A549 (cell line): ENCODE measurements around the gene UBE2U. TPM values are rescaled to one million over a fixed set of nuclear protein-coding genes. Genes with fewer than 3 reads are reported as not detected.
A peak's percentile ranks its signal among the peaks of the same experiment; 100 is the strongest.

Experiments used
- ATAC-seq, 2 experiments: fragments of 200-7000 bp in 1 of 2; fragments of >200 bp in 1 of 2; cut with Nextera tagmentation in 1 of 2; cut with Tn5 transposase in 1 of 2; 3 replicates each; pipeline versions ENCODE4 v1.8.0 to v1.9.1; 2018 to 2020; ENCODE audit warnings: mild to moderate bottlenecking in 1 of 2, moderate library complexity in 1 of 2
- CTCF ChIA-PET: fragments of 300-600 bp; sonication (Branson Sonifier 250); formaldehyde crosslinking; extraction: SDS; loops from one replicate; lab custom pipeline; 2021; ENCODE audit warnings: antibody characterized with exemption, inconsistent platforms; lab: Yijun Ruan, JAX
- POLR2A ChIA-PET: fragments of 350-600 bp; formaldehyde crosslinking; extraction: SDS; loops from one replicate; lab custom pipeline; 2021; ENCODE audit warnings: antibody characterized with exemption, inconsistent platforms; lab: Yijun Ruan, JAX
- DNase-seq, 2 experiments: peaks; one replicate each; pipeline versions ENCODE4 v3.0.0 to v3.0.0-alpha.2; 2011 to 2016; ENCODE audit warnings: low read depth in 1 of 2, low spot score in 1 of 2
- FAIRE-seq: peaks from 2 replicates; lab custom pipeline; 2011; peaks lifted over from hg19 to GRCh38; lab: Jason Lieb, UNC
- H3K27ac ChIP-seq, 2 experiments: fragments of >200 bp; sonication (Bioruptor Twin); formaldehyde crosslinking; 3 replicates each; pipeline ENCODE4 v1.5.1; 2016 to 2017
- H3K4me1 ChIP-seq: fragments of >200 bp; sonication (Bioruptor Twin); formaldehyde crosslinking; 3 replicates; pipeline ENCODE4 v1.6.1; 2016
- H3K4me2 ChIP-seq: fragments of >200 bp; sonication (Bioruptor Twin); formaldehyde crosslinking; 3 replicates; pipeline ENCODE4 v1.6.1; 2016
- H3K4me3 ChIP-seq: fragments of >200 bp; sonication (Bioruptor Twin); formaldehyde crosslinking; 3 replicates; pipeline ENCODE4 v1.5.1; 2016
- H3K9me3 ChIP-seq: fragments of >200 bp; sonication (Bioruptor Twin); formaldehyde crosslinking; 3 replicates; pipeline ENCODE4 v1.6.1; 2016
- CBX2 ChIP-seq: fragments of 200-600 bp; sonication (generic); IDR thresholded peaks from 2 replicates; pipeline ENCODE4 v1.6.1; 2016; ENCODE audit warnings: low read depth, mild to moderate bottlenecking, borderline replicate concordance
- CEBPB ChIP-seq, 2 experiments: fragments of >200 bp in 1 of 2; sonication (Bioruptor Twin) in 1 of 2; formaldehyde crosslinking in 1 of 2; IDR thresholded peaks; 2 replicates each; pipeline ENCODE4 v1.6.1; 2012 to 2016
- CHD2 ChIP-seq: fragments of 150-350 bp; IDR thresholded peaks from 2 replicates; pipeline ENCODE4 v1.6.1; 2014; ENCODE audit warnings: low read length; ENCODE audit not compliant: partially characterized antibody
- EHMT2 ChIP-seq: fragments of 200-600 bp; sonication (generic); IDR thresholded peaks from 2 replicates; pipeline ENCODE4 v1.6.1; 2016; ENCODE audit warnings: antibody characterized with exemption, low read depth, mild to moderate bottlenecking, moderate library complexity
- FOSB ChIP-seq: fragments of 250-450 bp; sonication (Bioruptor Pico); IDR thresholded peaks from 2 replicates; pipeline ENCODE4 v1.5.0; 2020; ENCODE audit warnings: mild to moderate bottlenecking, moderate library complexity
- FOXS1 ChIP-seq: fragments of 250-450 bp; sonication (Bioruptor Pico); IDR thresholded peaks from 2 replicates; pipeline ENCODE4 v1.5.0; 2020; ENCODE audit warnings: mild to moderate bottlenecking, moderate library complexity
- GATA3 ChIP-seq: IDR thresholded peaks from 2 replicates; pipeline ENCODE4 v1.6.1; 2012; ENCODE audit warnings: borderline replicate concordance
- HDAC2 ChIP-seq: fragments of 200-600 bp; sonication (generic); IDR thresholded peaks from 2 replicates; pipeline ENCODE4 v1.6.1; 2016
- HOXA7 ChIP-seq: fragments of 250-450 bp; sonication (Bioruptor Pico); IDR thresholded peaks from 2 replicates; pipeline ENCODE4 v1.5.0; 2020; ENCODE audit warnings: mild to moderate bottlenecking, moderate library complexity
- HOXB5 ChIP-seq: fragments of 250-450 bp; sonication (Bioruptor Pico); IDR thresholded peaks from 2 replicates; pipeline ENCODE4 v1.5.0; 2020; ENCODE audit warnings: mild to moderate bottlenecking, moderate library complexity
- JUN ChIP-seq, 2 experiments: fragments of >200 bp; sonication (Bioruptor Twin); formaldehyde crosslinking; IDR thresholded peaks; 2 replicates in 1 of 2; 3 replicates in 1 of 2; pipeline ENCODE4 v1.6.1; 2016 to 2017
- JUNB ChIP-seq: fragments of >200 bp; sonication (Bioruptor Twin); formaldehyde crosslinking; IDR thresholded peaks from 2 replicates; pipeline ENCODE4 v1.6.1; 2016
- KDM1A ChIP-seq: fragments of 200-600 bp; sonication (generic); IDR thresholded peaks from 2 replicates; pipeline ENCODE4 v1.6.1; 2016; ENCODE audit warnings: low read depth, mild to moderate bottlenecking
- MAFK ChIP-seq: fragments of 450-650 bp; IDR thresholded peaks from 2 replicates; pipeline ENCODE4 v1.6.1; 2014; ENCODE audit not compliant: partially characterized antibody
- NFE2L2 ChIP-seq: fragments of 150-350 bp; conservative IDR thresholded peaks from 2 replicates; pipeline ENCODE4 v1.6.1; 2014; ENCODE audit warnings: low read length
- RCOR1 ChIP-seq: fragments of 150-350 bp; IDR thresholded peaks from 2 replicates; pipeline ENCODE4 v1.6.1; 2014; ENCODE audit warnings: antibody characterized with exemption, low read length, low read depth
- SMC3 ChIP-seq: fragments of >200 bp; sonication (Bioruptor Twin); formaldehyde crosslinking; IDR thresholded peaks from 3 replicates; pipeline ENCODE4 v1.6.1; 2018; ENCODE audit warnings: inconsistent platforms
- ZFP36 ChIP-seq: fragments of 450-650 bp; IDR thresholded peaks from 2 replicates; pipeline ENCODE4 v1.6.1; 2014; ENCODE audit warnings: borderline replicate concordance; ENCODE audit not compliant: partially characterized antibody
- ZNF302 ChIP-seq: fragments of 250-450 bp; sonication (Bioruptor Pico); IDR thresholded peaks from 2 replicates; pipeline ENCODE4 v1.9.0; 2021; ENCODE audit warnings: inconsistent platforms, mild to moderate bottlenecking, moderate library complexity
- ZSCAN20 ChIP-seq: fragments of 250-450 bp; sonication (Bioruptor Pico); IDR thresholded peaks from 2 replicates; pipeline ENCODE4 v1.8.0; 2022; ENCODE audit warnings: mild to moderate bottlenecking, moderate library complexity
- WGBS: methylation state at CpG from one replicate; pipeline ENCODE4 v1.1.6; 2017; ENCODE audit errors: missing lambda C conversion rate; 5-methylcytosine and 5-hydroxymethylcytosine counted together
- polyA plus RNA-seq, 4 experiments: library from polyadenylated mRNA; depleted of rRNA in 3 of 4; stranded (reverse); fragments of >200 nt; fragmentation: RNase III in 1 of 4; extraction: RNeasy Plus Mini Kit Qiagen cat#74134 plus additional on column Dnase treatment in 1 of 4; gene quantifications; 2 replicates in 3 of 4; 3 replicates in 1 of 4; pipeline ENCODE4 v1.2.3, GENCODE V29; 2011 to 2017
- TF ChIP-seq, protein P1 (sequence below): fragments of 450-650 bp; IDR thresholded peaks from 2 replicates; pipeline ENCODE4 v1.6.1; 2014; ENCODE audit warnings: antibody characterized with exemption
- TF ChIP-seq, protein P2 (sequence below): IDR thresholded peaks from 2 replicates; pipeline ENCODE4 v1.6.1; 2012; ENCODE audit warnings: low read depth, borderline replicate concordance
- TF ChIP-seq, protein P3 (sequence below): fragments of 200-600 bp; sonication (generic); IDR thresholded peaks from 2 replicates; pipeline ENCODE4 v1.6.1; 2016; ENCODE audit warnings: antibody characterized with exemption, mild to moderate bottlenecking, moderate library complexity
- TF ChIP-seq, protein P4 (sequence below): IDR thresholded peaks from 2 replicates; pipeline ENCODE4 v1.6.1; 2012
- TF ChIP-seq, protein P5 (sequence below): IDR thresholded peaks from 2 replicates; pipeline ENCODE4 v1.6.1; 2012

UBE2U gene
- polyA plus RNA-seq, 2 of the 4 experiments (the other 2 are of a cell fraction): not detected

DNA sequence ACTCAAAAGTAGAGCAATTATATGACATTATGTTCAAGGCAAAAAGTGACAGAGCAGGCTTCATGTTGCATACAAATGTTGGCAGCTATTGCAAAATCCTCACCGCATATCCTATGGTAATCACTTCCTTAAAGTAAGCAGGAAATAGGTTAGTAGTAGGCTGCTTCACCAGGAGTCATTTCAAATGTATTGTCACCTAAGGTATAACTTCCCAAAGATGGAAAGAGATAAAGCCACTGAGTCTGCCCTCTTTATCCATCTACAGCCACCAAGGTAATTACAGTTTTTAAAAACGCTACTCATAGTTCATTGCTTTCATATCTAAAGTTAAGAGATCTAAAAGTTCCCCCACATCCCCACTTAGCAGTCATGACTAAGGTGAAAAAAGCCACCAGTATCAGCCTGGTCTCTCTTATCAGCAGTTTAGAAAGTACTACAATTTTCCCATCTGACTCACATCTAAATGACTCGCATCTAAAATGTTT, 31.6 kb upstream of the UBE2U start:
- no peak overlapping the region for H3K4me3 ChIP-seq
- FAIRE-seq: no peak
- ChIA-PET POLR2A (no interaction called here), CTCF (no interaction called here)
- H3K4me1 ChIP-seq: peaks cover 28% of the 10 kb centered on the region
- no peak for TF ChIP-seq CBX2
- no peak for TF ChIP-seq RCOR1
- no peak for TF ChIP-seq KDM1A
- TF ChIP-seq CEBPB (IDR thresholded peaks at IDR 0.05): peak; percentile 16 to 37; a peak in 2 of 4 replicates
- TF ChIP-seq CHD2: no peak
- no peak for TF ChIP-seq FOSB (CRISPR knock-in tag)
- TF ChIP-seq MAFK: peak; percentile 8
- TF ChIP-seq NFE2L2: no peak
- no peak for TF ChIP-seq JUN (IDR thresholded peaks at IDR 0.05)
- TF ChIP-seq, protein P1, sequence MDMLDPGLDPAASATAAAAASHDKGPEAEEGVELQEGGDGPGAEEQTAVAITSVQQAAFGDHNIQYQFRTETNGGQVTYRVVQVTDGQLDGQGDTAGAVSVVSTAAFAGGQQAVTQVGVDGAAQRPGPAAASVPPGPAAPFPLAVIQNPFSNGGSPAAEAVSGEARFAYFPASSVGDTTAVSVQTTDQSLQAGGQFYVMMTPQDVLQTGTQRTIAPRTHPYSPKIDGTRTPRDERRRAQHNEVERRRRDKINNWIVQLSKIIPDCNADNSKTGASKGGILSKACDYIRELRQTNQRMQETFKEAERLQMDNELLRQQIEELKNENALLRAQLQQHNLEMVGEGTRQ: no peak
- TF ChIP-seq, protein P2, sequence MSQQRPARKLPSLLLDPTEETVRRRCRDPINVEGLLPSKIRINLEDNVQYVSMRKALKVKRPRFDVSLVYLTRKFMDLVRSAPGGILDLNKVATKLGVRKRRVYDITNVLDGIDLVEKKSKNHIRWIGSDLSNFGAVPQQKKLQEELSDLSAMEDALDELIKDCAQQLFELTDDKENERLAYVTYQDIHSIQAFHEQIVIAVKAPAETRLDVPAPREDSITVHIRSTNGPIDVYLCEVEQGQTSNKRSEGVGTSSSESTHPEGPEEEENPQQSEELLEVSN: no peak
- peak; percentile 50 to 66; a peak in 4 of 6 replicates for ATAC-seq
- WGBS: 11% methylated on average over 3 of the region's 3 CpGs
- peak; percentile 4 to 20 for DNase-seq
- H3K9me3 ChIP-seq: peaks cover 3% of the 10 kb centered on the region; the same call in 1 of the 3 replicates
- H3K4me2 ChIP-seq: peak overlapping the region; percentile 55
- peak overlapping the region; percentile 48 to 66; a peak in 4 of 6 replicates for H3K27ac ChIP-seq

DNA sequence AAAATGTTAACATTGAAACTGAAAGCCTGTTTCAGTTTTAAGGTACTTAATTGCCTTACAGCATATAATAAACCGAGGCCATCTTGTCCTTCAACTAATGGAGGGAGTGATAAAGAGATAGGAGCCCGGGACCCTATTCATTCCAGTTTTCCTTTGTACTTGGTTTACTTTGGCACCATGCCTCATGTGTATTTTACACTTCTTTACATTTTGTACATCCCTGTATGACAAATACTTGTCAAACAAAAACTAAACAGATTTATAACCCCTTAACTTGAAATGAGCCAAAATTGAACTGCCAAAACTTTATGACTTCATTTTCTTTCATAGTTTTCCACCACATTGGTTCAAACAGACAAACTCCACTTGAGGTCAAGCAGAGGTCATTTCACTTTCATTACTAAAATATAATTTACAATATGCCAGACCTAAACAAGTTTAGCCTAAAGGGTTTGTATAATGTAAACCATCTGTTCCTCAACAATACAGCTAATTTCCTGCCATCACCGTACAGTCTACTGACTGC, 30.9 kb upstream of the UBE2U start:
- TF ChIP-seq GATA3 (peak; percentile 62; the same call in 1 of the 2 replicates), HOXA7 (CRISPR knock-in tag) (no peak), ZNF302 (no peak), CBX2 (no peak), JUNB (0 out of 2 replicates have a peak, but pooled peaks have one; percentile 16), ZFP36 (no peak), FOXS1 (peak; percentile 37; the same call in 1 of the 2 replicates)
- peak overlapping the region; percentile 55 for H3K4me2 ChIP-seq
- H3K9me3 ChIP-seq: peaks cover 3% of the 10 kb centered on the region; the same call in 1 of the 3 replicates
- H3K27ac ChIP-seq: peak overlapping the region; percentile 2 to 49; a peak in 4 of 6 replicates
- CTCF ChIA-PET: no interaction called here
- FAIRE-seq (no peak), ATAC-seq (peak in 1 of 2 experiments; percentile 40; a peak in 1 of 6 replicates), DNase-seq (peak in 1 of 2 experiments; percentile 22)
- POLR2A ChIA-PET: no interaction called here
- WGBS: 20% methylated on average over 3 of the region's 3 CpGs
- peaks cover 28% of the 10 kb centered on the region for H3K4me1 ChIP-seq
- no peak overlapping the region for H3K4me3 ChIP-seq

DNA sequence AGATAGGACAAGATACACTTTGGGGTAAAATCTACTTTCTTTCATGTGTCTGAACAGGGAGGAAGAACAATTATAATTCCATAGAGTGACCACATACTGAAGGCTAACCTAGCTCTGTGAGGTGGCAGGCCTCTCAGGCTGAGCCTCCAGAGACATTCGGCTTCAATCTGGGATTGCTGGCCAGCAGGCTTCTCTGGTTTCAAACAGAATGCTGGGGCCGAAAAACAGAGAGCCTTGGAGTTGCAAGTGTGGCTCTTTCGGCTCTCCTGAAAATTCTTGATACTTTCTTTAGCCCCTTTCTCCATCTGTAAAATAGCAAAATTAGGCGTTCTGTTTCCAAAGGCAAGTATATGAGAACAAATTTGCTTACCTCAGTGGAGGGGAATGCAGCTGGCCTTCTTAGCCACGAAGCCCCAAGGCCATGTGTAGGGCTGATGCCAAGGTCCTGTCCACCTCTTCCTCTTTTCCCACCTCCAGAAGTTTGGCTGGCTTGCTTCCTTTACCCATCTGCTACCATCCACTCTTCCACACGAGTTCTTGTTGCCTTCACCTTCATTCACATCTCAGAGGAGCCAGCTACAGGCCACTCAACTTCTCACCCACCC, 30.0 kb upstream of the UBE2U start:
- CTCF ChIA-PET: interaction anchor here (0.6 kb wide), 1 partner anchor 241 kb away, joined by 4 read pairs; no protein-coding TSS in a partner anchor
- H3K27ac ChIP-seq: peak overlapping the region; percentile 2 to 49; a peak in 4 of 6 replicates
- 90% methylated on average over 6 of the region's 6 CpGs for WGBS
- H3K4me1 ChIP-seq: peaks cover 28% of the 10 kb centered on the region
- no peak overlapping the region for H3K4me3 ChIP-seq
- no peak for FAIRE-seq
- ATAC-seq: no peak
- DNase-seq: no peak
- H3K4me2 ChIP-seq: peak overlapping the region; percentile 55
- POLR2A ChIA-PET: no interaction called here
- H3K9me3 ChIP-seq: peaks cover 3% of the 10 kb centered on the region; the same call in 1 of the 3 replicates
- TF ChIP-seq, protein P3, sequence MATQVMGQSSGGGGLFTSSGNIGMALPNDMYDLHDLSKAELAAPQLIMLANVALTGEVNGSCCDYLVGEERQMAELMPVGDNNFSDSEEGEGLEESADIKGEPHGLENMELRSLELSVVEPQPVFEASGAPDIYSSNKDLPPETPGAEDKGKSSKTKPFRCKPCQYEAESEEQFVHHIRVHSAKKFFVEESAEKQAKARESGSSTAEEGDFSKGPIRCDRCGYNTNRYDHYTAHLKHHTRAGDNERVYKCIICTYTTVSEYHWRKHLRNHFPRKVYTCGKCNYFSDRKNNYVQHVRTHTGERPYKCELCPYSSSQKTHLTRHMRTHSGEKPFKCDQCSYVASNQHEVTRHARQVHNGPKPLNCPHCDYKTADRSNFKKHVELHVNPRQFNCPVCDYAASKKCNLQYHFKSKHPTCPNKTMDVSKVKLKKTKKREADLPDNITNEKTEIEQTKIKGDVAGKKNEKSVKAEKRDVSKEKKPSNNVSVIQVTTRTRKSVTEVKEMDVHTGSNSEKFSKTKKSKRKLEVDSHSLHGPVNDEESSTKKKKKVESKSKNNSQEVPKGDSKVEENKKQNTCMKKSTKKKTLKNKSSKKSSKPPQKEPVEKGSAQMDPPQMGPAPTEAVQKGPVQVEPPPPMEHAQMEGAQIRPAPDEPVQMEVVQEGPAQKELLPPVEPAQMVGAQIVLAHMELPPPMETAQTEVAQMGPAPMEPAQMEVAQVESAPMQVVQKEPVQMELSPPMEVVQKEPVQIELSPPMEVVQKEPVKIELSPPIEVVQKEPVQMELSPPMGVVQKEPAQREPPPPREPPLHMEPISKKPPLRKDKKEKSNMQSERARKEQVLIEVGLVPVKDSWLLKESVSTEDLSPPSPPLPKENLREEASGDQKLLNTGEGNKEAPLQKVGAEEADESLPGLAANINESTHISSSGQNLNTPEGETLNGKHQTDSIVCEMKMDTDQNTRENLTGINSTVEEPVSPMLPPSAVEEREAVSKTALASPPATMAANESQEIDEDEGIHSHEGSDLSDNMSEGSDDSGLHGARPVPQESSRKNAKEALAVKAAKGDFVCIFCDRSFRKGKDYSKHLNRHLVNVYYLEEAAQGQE: no peak
- TF ChIP-seq HOXB5 (CRISPR knock-in tag): no peak
- no peak for TF ChIP-seq KDM1A
- no peak for TF ChIP-seq ZSCAN20 (CRISPR knock-in tag)
- TF ChIP-seq, protein P1: no peak
- no peak for TF ChIP-seq JUNB
- TF ChIP-seq, protein P4, sequence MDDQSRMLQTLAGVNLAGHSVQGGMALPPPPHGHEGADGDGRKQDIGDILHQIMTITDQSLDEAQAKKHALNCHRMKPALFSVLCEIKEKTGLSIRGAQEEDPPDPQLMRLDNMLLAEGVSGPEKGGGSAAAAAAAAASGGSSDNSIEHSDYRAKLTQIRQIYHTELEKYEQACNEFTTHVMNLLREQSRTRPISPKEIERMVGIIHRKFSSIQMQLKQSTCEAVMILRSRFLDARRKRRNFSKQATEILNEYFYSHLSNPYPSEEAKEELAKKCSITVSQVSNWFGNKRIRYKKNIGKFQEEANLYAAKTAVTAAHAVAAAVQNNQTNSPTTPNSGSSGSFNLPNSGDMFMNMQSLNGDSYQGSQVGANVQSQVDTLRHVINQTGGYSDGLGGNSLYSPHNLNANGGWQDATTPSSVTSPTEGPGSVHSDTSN: no peak
- TF ChIP-seq, protein P5, sequence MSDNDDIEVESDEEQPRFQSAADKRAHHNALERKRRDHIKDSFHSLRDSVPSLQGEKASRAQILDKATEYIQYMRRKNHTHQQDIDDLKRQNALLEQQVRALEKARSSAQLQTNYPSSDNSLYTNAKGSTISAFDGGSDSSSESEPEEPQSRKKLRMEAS: no peak
- no peak for TF ChIP-seq FOXS1
- TF ChIP-seq SMC3: no peak
- no peak for TF ChIP-seq EHMT2
- no peak for TF ChIP-seq HDAC2
